HG02938 (cell line): ENCODE results near the gene COL9A3.

Experiments used
- ATAC-seq: cut with Tn5 transposase; IDR thresholded peaks from one replicate; pipeline ENCODE4 v1.9.1; 2021; ENCODE audit warnings: mild to moderate bottlenecking, moderate library complexity; ENCODE audit not compliant: unreplicated experiment

The COL9A3 gene

DNA sequence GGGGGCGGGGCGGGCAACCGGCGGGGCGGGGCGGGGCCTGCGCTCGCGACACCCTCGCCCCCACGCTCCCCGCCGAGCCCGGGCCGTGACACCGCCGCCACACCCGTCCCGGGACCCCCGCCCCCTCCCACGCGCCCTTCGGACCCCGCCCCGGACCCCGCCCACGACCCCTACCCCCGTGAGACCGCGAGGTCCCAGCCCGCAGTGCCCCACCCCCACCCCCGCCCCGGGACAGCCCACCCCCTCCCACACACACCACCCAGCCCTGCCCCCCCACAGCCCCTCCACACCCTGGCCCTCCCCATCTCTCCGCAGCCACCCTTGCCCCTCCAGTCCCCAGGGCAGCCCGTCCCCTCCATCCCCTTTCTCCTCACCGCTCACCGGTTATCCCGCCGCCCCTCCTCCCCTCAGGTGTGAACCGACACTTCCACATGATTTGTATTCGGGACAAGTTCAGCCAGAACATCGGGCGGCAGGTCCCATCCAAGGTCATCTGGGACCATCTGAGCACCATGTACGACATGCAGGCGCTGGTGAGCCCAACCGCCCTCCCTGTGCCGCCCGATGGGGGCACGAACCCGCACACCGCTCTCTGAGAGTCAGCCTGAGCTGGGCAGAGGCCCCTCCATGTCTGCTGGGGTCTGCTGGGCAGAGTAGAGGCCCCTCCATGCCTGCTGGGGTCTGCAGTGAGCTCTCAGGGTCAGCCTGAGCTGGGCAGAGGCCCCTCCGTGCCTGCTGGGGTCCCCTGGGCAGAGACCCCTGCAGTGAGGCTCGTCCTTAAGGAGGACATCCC is 20.0 kb upstream of the COL9A3 start:
- ATAC-seq = no peak

DNA sequence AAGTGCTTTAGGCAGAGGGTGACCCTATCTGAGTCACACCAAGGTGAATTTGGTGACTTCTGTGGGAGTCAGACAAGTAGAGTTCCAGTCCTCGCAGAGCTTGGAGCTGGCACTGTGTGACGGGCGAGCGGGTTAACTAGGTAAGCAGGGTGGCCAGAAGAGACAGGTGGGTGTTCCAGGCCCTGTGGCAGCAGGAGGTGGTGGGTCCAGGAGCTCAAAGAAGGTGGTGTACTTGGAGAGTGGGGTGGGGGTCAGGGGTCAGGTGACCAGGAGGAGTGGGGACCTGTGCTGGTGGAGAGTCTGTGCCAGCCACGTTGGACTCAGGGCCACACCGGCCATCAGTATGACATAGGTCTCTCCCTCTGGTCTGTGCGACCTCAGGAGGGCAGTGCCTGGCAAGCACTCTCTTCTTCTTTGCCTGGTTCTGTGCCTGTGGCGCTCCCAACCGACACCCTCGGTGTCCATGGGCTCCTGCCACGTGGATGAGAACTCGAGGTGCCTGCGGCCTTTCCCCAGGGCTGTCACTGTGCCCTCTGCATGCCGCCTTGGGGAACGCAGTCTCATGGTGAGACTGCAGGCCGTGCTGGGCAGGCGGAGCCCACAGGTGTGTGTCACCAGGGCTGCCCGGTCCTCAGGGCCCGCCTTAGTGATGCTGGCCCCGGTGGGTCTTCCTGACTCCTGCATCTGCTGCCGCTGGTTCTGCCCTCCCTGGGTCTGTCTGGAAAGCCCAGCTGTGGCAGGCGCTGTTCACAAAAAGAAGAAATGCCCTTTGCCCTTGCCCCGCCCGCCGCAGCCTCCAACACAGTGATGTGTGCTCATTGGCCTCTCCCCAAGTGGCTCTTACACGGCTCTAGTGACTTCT is 18.9 kb upstream of the COL9A3 start:
- ATAC-seq = no peak

DNA sequence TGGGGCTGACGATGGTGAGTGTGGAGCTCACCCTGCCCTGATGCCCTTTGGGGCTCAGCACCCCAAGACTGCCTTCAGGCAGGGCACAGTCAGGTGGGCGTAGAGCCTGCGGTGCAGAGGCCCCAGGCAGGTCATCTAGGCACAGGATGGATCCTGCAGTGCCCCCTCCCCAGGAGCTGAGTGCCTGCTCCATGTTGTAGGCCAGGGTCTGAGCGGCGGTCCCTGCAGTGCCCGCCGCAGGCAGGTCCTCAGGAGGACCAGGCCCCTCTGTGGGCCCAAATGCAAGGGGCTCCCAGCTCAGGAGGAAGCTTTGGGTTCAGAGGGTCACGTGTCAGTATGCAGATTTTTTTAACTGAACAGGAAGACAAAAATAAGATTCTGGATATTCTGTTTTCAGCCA is 17.8 kb upstream of the COL9A3 start:
- no peak for ATAC-seq

DNA sequence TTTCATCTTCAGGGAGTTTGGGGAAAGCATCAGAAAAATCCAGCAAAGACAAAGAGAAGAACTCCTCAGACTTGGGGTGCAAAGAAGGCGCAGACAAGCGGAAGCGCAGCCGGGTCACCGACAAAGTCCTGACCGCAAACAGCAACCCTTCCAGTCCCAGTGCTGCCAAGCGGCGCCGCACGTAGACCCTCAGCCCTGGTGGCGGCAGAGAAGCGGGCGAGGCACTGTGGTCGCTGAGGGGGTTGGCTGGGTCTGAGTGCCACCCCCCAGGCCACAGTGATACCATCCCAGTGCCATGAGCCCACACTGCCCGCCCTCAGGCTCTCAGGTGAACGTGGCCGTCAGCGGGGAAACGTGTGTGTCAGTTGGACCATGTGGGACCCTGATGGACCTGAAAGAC is 17.4 kb upstream of the COL9A3 start:
- ATAC-seq = no peak

DNA sequence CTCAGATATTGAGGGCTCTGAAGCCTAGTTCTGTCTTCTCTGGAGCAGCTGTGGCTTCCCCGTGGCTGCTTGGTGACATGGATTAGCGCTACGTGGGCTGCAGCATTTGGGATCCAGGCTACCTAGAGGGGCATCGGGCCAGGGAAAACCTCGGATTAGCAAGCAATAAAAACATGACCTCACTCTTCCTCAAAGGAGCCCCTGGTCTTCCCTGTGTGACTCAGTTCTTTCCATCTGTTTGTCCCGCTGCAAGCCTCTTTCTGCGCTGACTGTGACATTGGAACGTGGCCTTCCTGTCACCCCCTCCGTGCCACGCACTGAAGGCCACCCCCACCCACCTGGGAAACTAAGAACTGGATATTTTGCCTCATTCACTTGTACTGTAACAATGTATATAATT is 17.0 kb upstream of the COL9A3 start:
- no peak for ATAC-seq

DNA sequence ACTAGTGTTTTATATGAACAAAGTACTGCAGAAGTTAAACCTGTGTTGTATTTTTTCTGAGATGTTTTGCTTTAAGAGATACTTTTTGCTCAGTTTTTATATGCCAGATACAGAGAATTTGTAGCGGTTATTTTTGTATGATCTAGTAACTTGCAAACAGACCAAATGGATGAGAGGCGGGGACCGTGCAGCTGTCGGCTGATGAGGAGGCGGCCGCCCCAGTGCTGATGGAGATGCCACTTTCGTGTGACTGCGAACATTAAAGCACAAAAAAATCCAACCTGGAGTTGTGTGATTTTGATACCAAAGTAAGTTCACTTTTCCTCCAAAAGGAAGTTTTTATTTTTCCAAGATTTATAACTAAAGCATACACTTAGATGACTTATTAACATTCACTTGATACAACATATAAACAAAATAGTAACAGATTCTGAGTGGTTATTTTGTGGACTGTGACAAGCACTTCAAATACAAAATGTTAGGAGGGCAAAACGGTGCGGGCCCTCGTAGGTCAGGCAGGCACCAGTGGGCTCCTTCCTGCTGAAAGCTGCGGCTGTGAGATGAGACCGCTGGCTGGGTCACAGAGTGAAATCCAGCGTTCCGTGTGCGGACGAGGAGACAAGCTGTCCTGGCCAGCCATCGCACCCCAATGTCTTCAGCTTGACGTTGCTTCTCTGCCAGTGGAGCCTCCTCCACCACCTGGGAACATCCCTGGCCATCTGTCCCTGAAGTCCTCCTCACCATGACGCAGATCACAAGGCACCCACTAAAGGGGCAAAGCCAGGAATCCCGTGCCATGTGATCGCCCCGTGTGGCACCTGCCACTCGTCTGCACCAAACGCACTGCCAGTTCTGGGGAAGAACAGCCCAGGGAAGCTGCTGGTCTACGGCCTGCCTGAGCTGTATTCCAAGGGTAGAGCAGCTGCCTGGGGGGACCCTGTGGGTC is 16.3 kb upstream of the COL9A3 start:
- no peak for ATAC-seq

DNA sequence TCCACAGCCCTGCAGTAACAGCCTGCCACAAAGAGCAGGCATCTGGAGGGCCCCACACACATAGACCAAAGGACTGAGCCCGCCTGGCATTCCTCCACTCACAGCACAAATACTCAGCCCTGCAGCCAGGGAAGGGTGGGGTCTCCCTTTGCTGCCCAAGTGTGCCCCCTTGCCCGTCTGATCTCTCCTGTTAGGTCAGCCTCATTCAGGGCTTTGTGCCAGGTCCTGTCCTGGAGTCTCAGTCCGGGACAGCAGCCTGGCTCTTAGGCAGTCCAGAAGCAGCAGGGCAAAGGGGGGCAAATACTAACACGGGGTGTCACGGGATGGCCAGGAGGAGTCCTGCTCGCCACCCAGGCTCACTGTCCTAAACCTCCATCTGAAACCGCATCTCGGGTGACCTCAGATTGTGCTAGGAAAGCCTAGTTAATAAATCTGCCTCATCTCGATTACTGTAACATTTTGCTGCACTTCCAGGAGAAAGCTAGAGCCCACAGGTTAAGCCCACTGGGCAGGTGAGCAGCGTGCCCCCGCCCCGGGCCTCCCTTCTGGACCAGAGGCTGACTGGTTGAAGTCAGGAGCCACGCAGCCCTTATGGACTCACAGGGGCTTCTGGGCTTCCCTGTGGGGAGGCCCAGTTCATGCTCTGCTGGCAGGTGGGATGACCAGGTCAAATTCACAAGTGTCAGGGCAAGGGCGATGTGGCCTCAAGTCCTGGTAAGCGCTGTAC is 15.4 kb upstream of the COL9A3 start:
- no peak for ATAC-seq

DNA sequence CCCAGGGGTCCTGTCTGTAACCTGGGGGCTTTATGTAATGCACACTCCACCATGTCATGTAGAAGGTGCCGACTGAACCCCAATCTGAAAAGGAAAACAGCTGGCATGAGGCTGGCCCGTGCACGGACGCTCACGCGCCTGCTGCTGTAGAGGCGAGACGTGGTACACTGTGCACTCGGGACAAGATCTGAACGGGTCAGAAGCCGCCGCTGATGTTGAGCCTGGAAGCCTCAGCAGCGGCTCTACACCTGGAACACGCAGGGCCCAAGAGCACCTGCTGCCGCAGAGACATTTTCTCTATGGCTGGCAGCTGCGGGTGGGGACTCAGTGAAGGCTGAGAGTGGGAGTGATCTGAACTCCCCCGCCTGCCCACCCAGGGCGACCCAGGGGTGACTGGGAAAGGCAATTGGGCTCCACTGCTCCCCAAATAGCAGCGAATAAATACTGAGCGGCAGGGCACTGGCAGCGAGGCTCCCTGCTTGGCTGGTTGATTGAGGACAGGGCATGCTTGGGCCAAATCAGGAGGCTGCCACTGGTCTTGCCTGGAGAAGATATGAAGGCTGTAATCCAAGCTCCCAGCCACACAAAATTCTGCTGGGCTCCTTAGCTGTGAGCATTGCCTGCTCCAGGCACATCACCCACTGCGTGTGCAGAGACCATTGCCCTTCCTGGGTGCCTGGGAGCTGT is 14.7 kb upstream of the COL9A3 start:
- ATAC-seq = no peak

DNA sequence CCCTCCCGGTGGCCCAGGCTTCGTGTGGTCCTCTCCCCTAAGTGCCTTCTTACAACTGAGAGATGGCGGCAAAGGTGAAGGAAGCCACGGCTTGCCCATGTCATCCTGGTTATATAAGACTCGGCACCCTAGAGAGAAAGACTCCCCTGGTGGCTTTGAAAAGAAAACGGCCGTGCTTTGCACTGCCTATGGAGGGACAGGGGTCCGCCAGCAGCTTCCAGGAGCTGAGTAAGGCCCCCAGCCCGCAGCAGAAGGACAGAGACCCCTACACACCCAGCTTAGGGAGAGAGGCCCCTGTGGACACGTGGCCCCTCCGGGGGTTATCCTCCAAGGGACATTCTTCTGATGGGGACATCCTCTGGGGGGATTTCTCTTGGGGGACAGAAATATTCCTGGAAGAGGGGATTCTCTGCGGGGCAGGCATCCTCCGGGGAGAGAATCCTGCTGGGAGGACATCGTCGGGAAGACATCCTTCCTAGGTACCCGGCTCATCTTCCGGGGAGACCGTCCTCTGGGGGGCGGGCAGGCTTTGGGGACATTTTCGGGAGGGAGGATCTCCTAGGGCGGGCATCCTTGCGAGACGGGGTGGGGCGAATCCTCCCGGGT is 12.7 kb upstream of the COL9A3 start:
- ATAC-seq = no peak

DNA sequence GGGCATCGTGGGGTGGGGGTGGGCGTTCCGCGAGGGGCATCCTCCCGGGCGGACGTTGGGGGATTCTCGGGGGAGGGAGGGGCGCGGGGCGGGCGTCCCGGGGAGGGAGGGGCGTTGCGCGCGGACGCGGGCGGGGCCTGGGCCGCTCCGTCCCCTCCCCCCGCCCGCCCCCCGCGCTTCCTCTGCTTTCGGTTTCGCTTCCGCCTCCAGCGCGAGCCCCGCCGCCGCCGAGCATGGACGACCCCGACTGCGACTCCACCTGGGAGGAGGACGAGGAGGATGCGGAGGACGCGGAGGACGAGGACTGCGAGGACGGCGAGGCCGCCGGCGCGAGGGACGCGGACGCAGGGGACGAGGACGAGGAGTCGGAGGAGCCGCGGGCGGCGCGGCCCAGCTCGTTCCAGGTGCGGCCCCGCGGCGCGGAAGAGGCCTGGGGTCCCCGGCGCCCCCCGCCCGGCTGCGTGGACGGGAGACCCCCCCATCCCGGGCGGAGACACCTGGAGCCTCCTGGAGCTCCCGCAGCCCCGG is 12.2 kb upstream of the COL9A3 start, which contains the start of gene OGFR:
Gene OGFR, plus strand, starts transcription at position 209 of the 528 bp plus-strand sequence. Its CDS starts 25 bp downstream, at position 234.
- ATAC-seq = no peak

DNA sequence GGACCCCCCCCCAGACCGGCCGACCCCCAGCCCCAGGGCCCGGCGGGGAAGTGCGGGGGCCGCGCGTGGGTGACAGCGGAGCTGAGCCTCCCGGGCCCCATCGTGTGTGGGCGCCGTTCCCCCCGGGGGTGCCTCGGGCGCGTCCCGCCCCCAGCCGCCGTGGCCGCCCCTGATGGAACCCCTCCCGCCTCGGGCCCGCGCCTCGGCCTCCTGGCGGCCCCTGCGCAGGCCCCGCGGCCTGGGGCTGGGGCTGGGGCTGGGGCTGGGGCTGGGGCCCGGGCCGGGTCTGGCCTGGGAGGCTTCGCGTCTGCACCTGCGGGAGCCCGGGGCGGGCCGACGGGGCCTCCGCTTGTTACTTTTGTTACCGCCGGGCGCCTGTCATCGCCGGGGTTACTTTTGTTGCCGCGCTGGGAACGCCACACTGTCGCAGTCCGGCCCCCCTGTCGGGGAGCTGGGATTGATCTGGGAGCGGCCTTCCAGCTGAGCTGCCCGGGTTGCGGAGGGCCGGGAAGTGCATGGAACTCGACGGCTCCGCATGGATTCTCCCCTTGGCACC is 11.6 kb upstream of the COL9A3 start:
- ATAC-seq = no peak

DNA sequence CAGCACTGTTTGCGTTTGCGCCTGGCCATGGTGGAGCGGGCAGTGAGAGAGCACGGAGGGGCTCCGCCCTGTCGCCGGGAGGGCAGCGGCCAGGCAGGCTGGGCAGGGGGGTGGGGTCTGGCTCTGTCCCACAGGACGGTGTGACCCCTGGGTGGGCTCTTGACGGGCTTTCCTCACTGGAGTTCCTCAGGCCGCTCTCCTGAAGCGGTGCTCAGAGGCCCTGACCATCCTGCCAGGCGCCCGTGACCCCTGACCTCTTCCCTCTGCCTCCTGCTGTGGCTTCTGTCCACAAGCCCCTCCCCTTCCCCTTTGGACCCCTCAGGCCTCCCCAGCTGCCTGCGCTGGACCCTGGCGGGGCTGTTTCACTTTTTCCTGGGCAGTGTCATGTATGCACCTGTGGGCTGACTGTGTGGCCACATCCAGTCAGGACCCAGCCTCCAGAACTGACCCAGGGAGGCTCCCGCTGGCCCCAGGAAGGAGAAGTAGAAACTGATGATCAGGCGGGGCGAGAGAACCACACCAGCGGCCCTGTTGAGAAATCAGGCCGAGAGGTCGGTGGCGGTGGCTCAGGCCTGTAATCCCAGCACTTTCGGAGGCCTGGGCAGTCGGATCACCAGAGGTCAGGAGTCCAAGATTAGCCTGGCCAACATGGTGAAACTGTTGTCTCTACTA is 11.0 kb upstream of the COL9A3 start:
- ATAC-seq = no peak

DNA sequence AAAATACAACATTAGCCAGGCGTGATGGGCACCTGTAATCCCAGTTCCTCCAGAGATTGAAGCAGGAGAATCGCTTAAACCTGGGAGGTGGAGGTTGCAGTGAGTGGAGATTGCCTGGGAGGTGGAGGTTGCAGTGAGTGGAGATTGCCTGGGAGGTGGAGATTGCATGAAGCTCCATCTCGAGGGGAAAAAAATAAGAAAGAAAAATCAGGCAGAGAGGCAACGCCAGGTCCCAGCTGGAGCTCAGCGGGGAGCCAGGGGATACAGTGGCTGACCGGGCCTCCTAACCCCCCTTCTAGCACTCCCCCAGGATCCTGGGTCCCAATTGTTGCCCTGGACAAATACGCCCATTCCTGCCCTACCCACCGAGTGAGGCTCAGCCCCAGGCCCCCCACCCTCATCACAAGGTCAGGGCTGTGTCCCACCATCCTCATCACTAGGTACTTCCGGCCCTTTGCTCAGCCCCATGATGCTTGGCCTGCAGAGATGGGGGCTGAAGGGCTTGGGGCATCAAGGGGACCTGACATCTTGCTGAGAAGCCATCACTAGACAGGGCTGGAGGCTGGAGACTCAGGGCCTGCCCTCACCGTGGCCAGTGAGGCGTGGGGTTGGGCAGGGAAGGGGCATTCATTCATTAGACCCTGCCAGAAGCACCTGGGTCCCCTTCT is 10.3 kb upstream of the COL9A3 start:
- ATAC-seq = no peak

DNA sequence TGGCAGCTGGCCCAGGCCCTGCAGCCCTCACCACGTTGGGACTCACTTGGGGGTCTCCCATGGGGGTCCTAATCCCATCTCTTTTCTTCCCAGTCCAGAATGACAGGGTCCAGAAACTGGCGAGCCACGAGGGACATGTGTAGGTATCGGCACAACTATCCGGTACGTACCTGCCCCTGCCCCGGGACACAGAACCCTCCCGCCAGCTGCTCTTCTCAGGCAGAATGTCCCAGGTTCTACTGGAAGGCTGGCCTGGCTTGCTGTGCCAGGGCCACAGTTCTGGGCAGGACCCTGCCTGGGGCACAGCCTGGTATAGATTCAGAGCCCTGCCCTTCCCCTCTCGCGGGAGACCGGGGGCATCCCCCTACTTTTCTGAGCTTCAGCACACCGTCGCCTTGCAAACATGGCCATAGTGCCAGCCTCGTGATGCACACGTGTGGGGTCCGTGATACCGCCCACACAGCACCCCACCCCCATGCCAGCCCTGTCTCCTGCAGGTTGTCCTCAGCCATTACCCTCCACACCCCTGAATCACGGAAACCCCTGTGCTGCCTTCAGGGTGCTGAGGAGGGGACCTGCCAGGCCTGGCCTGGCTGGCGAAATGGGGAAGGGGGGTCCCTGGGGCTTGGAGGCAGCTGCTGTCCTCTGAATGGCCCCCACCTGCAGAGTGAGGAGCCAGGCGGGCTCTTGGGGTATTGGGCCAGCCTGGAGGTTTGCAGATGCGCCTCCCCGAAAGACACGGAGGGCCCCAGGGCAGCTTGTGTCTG is 9.2 kb upstream of the COL9A3 start:
- ATAC-seq = no peak

DNA sequence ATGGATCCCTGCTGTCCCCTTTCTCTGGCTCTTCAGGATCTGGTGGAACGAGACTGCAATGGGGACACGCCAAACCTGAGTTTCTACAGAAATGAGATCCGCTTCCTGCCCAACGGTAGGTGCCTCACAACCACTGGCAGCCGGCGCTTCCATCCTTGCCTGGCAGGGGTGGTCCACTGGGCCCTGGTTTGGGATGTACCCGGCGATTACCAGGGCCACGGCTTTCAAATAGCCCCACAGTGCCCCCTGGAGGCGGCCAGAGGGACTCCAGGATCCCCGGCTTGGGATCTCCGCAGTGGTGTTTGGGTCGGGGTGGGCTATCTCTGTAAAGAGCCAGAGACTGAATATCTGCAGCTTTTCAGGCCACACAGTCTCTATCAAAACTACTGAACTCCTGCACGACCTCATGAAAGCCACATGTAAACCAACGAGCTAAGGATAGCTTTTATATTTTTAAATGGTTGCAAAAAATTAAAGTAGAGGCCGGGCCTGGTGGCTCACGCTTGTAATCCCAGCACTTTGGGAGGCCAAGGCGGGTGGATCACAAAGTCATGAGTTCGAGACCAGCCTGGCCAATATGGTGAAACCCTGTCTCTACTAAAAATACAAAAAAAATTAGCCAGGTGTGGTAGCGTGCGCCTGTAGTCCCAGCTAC is 8.5 kb upstream of the COL9A3 start:
- no peak for ATAC-seq
